Endothelial cell of umbilical vein (primary cell): Measurements from ENCODE around the gene COX5A. TPM values are rescaled to one million over a fixed set of nuclear protein-coding genes. Genes with fewer than 3 reads are reported as not detected.

Source experiments
- BruUV-seq: library from RNA; stranded (reverse); fragments of 400-500 nt; replicated peaks from 2 replicates; lab custom pipeline; 2021; lab: Mats Ljungman, UMichigan
- CTCF ChIA-PET: fragments of 300-600, 350-600 bp; sonication (Branson Sonifier 250); formaldehyde crosslinking; loops from one replicate; lab custom pipeline; 2021; ENCODE audit warnings: antibody characterized with exemption, inconsistent platforms; lab: Charles Lee
- POLR2A ChIA-PET: fragments of 300-600, 350-600 bp; sonication (Branson Sonifier 250); formaldehyde crosslinking; loops from one replicate; lab custom pipeline; 2021; ENCODE audit warnings: antibody characterized with exemption, inconsistent platforms; lab: Charles Lee
- DNase-seq: peaks from one replicate; pipeline ENCODE4 v3.0.0-alpha.2; 2011; ENCODE audit warnings: low read depth, low spot score
- FAIRE-seq: peaks from 2 replicates; lab custom pipeline; 2011; peaks lifted over from hg19 to GRCh38; lab: Jason Lieb, UNC
- H2AFZ ChIP-seq: 2 replicates; pipeline ENCODE4 v1.6.0; 2012; ENCODE audit warnings: low read depth, low read length, control low read depth, inconsistent platforms
- H3K27ac ChIP-seq: 2 replicates; pipeline ENCODE4 v1.5.1; 2011; ENCODE audit warnings: low read depth, mild to moderate bottlenecking, control low read depth, low read length, moderate library complexity; ENCODE audit not compliant: insufficient read depth
- H3K27me3 ChIP-seq, 2 experiments: 2 replicates each; pipeline versions ENCODE4 v1.6.0 to v1.6.1; 2011; ENCODE audit warnings: low read length in 2 of 2, mixed read lengths in 1 of 2; ENCODE audit not compliant: control insufficient read depth in 2 of 2, insufficient read depth in 2 of 2
- H3K36me3 ChIP-seq, 2 experiments: 2 replicates in 1 of 2; 3 replicates in 1 of 2; pipeline ENCODE4 v1.5.1; 2011; ENCODE audit warnings: low read length in 2 of 2, mild to moderate bottlenecking in 1 of 2, moderate library complexity in 1 of 2; ENCODE audit not compliant: control insufficient read depth in 2 of 2, insufficient read depth in 2 of 2; ENCODE audit errors: extremely low read depth in 1 of 2
- H3K4me1 ChIP-seq: 3 replicates; pipeline ENCODE4 v1.5.1; 2011; ENCODE audit warnings: mild to moderate bottlenecking, low read length; ENCODE audit not compliant: control insufficient read depth, insufficient read depth; ENCODE audit errors: extremely low read depth
- H3K4me2 ChIP-seq: 2 replicates; pipeline ENCODE4 v1.6.1; 2011; ENCODE audit warnings: low read length, control low read depth, mixed read lengths; ENCODE audit not compliant: insufficient read depth
- H3K4me3 ChIP-seq, 3 experiments: fragments of 200-600 bp in 1 of 3; sonication (generic), shearing (Covaris generic) in 1 of 3; replicated peaks in 1 of 3; 2 replicates each; pipeline ENCODE4 v1.5.1; 2011 to 2016; ENCODE audit warnings: control low read depth in 3 of 3, low read length in 3 of 3, mild to moderate bottlenecking in 2 of 3, inconsistent platforms in 1 of 3, low read depth in 1 of 3, moderate library complexity in 1 of 3; ENCODE audit not compliant: insufficient read depth in 1 of 3
- H3K79me2 ChIP-seq: 2 replicates; pipeline ENCODE4 v1.6.0; 2012; ENCODE audit warnings: low read length, inconsistent platforms; ENCODE audit not compliant: control insufficient read depth, insufficient read depth
- H3K9ac ChIP-seq: replicated peaks from 2 replicates; pipeline ENCODE3; 2011; ENCODE audit warnings: low read length, control low read depth; ENCODE audit not compliant: insufficient read depth; ENCODE audit errors: extremely low read depth
- H3K9me1 ChIP-seq: replicated peaks from 3 replicates; pipeline ENCODE4 v1.6.0; 2011; ENCODE audit warnings: mild to moderate bottlenecking, low read length; ENCODE audit not compliant: control insufficient read depth, insufficient read depth; ENCODE audit errors: extremely low read depth
- H3K9me3 ChIP-seq: replicated peaks from 2 replicates; pipeline ENCODE4 v1.5.1; 2012; ENCODE audit warnings: low read length, inconsistent platforms; ENCODE audit not compliant: control insufficient read depth, insufficient read depth
- H4K20me1 ChIP-seq: replicated peaks from 2 replicates; pipeline ENCODE3; 2011; ENCODE audit warnings: mild to moderate bottlenecking, low read length; ENCODE audit not compliant: control insufficient read depth, insufficient read depth; ENCODE audit errors: extremely low read depth
- CTCF ChIP-seq, 2 donors: IDR thresholded peaks; 1 replicate in 1 of 2; 2 replicates in 1 of 2; pipeline ENCODE4 v1.5.1; 2011; ENCODE audit warnings: low read length in 2 of 2, mild to moderate bottlenecking in 2 of 2, moderate library complexity in 2 of 2, control low read depth in 1 of 2, inconsistent platforms in 1 of 2, low read depth in 1 of 2; ENCODE audit not compliant: insufficient read depth in 1 of 2; ENCODE audit errors: extremely low read depth in 1 of 2
- FOS ChIP-seq: IDR thresholded peaks from 2 replicates; pipeline ENCODE4 v1.6.1; 2011; ENCODE audit warnings: mild to moderate bottlenecking, low read length, moderate library complexity, borderline replicate concordance; ENCODE audit not compliant: insufficient read depth
- GATA2 ChIP-seq: IDR thresholded peaks from 2 replicates; pipeline ENCODE4 v1.7.0; 2011; ENCODE audit warnings: low read depth, mild to moderate bottlenecking, moderate library complexity, mixed read lengths, low read length; ENCODE audit not compliant: insufficient read length, insufficient read depth
- JUN ChIP-seq: IDR thresholded peaks from 2 replicates; pipeline ENCODE4 v1.6.1; 2011; ENCODE audit warnings: borderline replicate concordance, low read depth; ENCODE audit not compliant: insufficient read length, insufficient read depth
- MYC ChIP-seq: IDR thresholded peaks from one replicate; pipeline ENCODE4 v1.6.1; 2011; ENCODE audit warnings: mild to moderate bottlenecking, low read depth, low read length
- dilution Hi-C: fragments of 300-500 bp; cut with MboI; formaldehyde crosslinking; loops from one replicate; pipeline ENCODE4 v1.15.0; 2019; ENCODE audit warnings: low sequenced_read_pairs; ENCODE audit not compliant: extremely low pct_ligation_motif_present
- intact Hi-C: fragments of 100-400 bp; cut with micrococcal nuclease; formaldehyde crosslinking; loops from one replicate; pipeline ENCODE4 v1.10.0; 2022
- polyA plus RNA-seq, 4 experiments: library from polyadenylated mRNA; depleted of rRNA in 3 of 4; stranded (reverse) in 3 of 4; unstranded in 1 of 4; fragments of >200 nt; gene quantifications; 2 replicates each; pipeline versions ENCODE4 v1.2.1 to v1.2.3, GENCODE V29; 2011 to 2012; ENCODE audit warnings: missing spikeins in 1 of 4
- total RNA-seq: library from RNA; stranded (reverse); gene quantifications from 2 replicates; pipeline ENCODE4 v1.2.3, GENCODE V29; 2021

Gene COX5A
- total and polyA plus RNA-seq, 2 donors (not counting 3 experiments of a cell fraction or from before 2014, with no cell fraction given): 134 to 220 TPM

- intact Hi-C loops (loop anchor here (2.0 kb wide), 1 partner anchor 108 kb away; the partner anchor contains the start of gene ULK3), dilution Hi-C loops (no loop called here)
- Histone ChIP-seq H3K27me3 (no peaks in the 10 kb centered on the region), H3K9me1 (no peaks in the 10 kb centered on the region), H3K4me1 (peaks cover 19% of the 10 kb centered on the region), H3K4me3 (no peak overlapping the region), H3K9me3 (no peaks in the 10 kb centered on the region), H3K27ac (no peak overlapping the region), H3K36me3 (no peaks in the 10 kb centered on the region), H2AFZ (no peak overlapping the region), H4K20me1 (no peaks in the 10 kb centered on the region), H3K9ac (no peak overlapping the region), H3K4me2 (no peak overlapping the region), H3K79me2 (peaks cover 13% of the 10 kb centered on the region)
- FAIRE-seq: no peak
- no TSS peak for BruUV-seq
- ChIA-PET CTCF (interaction anchor here (0.5 to 5.4 kb wide), 38 partner anchors 8 to 578 kb away, joined by 3 to 210 read pairs (median 6); partner anchors contain the start of genes COX5A, CSK, FAM219B and PPCDC), POLR2A (interaction anchor here (0.7 to 0.8 kb wide), 3 partner anchors 10 to 180 kb away, joined by 4 to 6 read pairs (median 4); no protein-coding TSS in a partner anchor)
- no peak for TF ChIP-seq CTCF (IDR thresholded peaks at IDR 0.05; ENCODE audit: extremely low read depth in 1 of 2, insufficient read depth in 1 of 2, low read depth in 1 of 2, low read length in 2 of 2)
- TF ChIP-seq GATA2: no peak
- TF ChIP-seq JUN: no peak
- no peak for TF ChIP-seq MYC
- TF ChIP-seq FOS: no peak
- DNase-seq: no peak
Measured at GRCh38 chr15:74951006-74951405, 13.1 kb upstream of the COX5A start.
